SJSA1 (cell line): ENCODE results near the gene SESN1. TPM values are rescaled to one million over a fixed set of nuclear protein-coding genes. Genes with fewer than 3 reads are reported as not detected.
"Not testable (repeated sequence)": the region's sequence is repeated elsewhere in the genome, so short reads cannot be mapped to it uniquely, and the experiment has no call there.

ENCODE experiments used
- DNase-seq, 2 experiments: peaks; one replicate each; pipeline ENCODE4 v3.0.0-alpha.2; 2015 to 2020; ENCODE audit warnings: low spot score in 2 of 2, low read depth in 1 of 2
- H3K27ac ChIP-seq: fragments of 250-450 bp; sonication (Bioruptor Pico); 2 replicates; pipeline ENCODE4 v1.5.1; 2020; ENCODE audit warnings: mild to moderate bottlenecking, moderate library complexity
- H3K27me3 ChIP-seq: fragments of 250-450 bp; sonication (Bioruptor Pico); replicated peaks from 2 replicates; pipeline ENCODE4 v1.5.1; 2020; ENCODE audit warnings: mild to moderate bottlenecking, moderate library complexity
- H3K36me3 ChIP-seq: fragments of 250-450 bp; sonication (Bioruptor Pico); 2 replicates; pipeline ENCODE4 v1.5.1; 2020; ENCODE audit warnings: mild to moderate bottlenecking
- H3K4me1 ChIP-seq: fragments of 250-450 bp; sonication (Bioruptor Pico); replicated peaks from 2 replicates; pipeline ENCODE4 v1.6.1; 2021; ENCODE audit warnings: mild to moderate bottlenecking
- H3K4me3 ChIP-seq: fragments of 250-450 bp; sonication (Bioruptor Pico); 2 replicates; pipeline ENCODE4 v1.5.1; 2020; ENCODE audit warnings: mild to moderate bottlenecking
- H3K9me3 ChIP-seq: fragments of 250-450 bp; sonication (Bioruptor Pico); replicated peaks from 2 replicates; pipeline ENCODE4 v1.5.1; 2020; ENCODE audit warnings: mild to moderate bottlenecking
- total RNA-seq: library from RNA; depleted of rRNA; stranded (reverse); fragments of >200 nt; shearing (Covaris generic); gene quantifications from 2 replicates; pipeline ENCODE4 v1.2.3, GENCODE V29; 2014

The SESN1 gene
- total RNA-seq, 1 experiment from 2014 or later: 15.8 TPM

DNA sequence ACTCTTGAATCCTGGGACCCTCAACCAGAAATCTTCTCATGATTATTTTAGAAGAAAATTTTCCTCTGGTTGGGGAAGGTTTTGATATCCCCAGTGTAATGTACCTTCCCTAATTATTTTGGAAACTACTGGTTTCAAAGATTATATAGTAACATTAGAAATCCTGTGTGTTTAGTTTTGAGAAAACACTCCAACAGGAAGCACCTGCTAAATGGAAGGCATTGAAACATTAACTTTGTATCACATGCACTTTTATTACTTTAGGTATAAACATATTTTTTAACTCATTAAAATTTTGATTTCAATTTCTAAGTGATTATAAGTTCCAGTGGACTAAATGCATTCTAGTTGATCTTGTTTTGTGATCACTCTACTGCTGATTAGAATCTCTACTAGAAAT lies 109.3 kb downstream of the SESN1 start:
- H3K9me3 ChIP-seq: no peaks in the 10 kb centered on the region
- no peaks in the 10 kb centered on the region for H3K4me1 ChIP-seq
- H3K4me3 ChIP-seq: no peak overlapping the region
- H3K36me3 ChIP-seq: peaks cover 6% of the 10 kb centered on the region
- no peak overlapping the region for H3K27ac ChIP-seq
- DNase-seq: no peak
- no peaks in the 10 kb centered on the region for H3K27me3 ChIP-seq

GRCh38 chr6:108983151-108983550 lies 111.5 kb downstream of the SESN1 start:
- H3K36me3 ChIP-seq: no peaks in the 10 kb centered on the region; the same call in 1 of the 2 replicates
- H3K27ac ChIP-seq: no peak overlapping the region
- no peaks in the 10 kb centered on the region for H3K27me3 ChIP-seq
- H3K4me3 ChIP-seq: no peak overlapping the region
- no peaks in the 10 kb centered on the region for H3K4me1 ChIP-seq
- H3K9me3 ChIP-seq: no peaks in the 10 kb centered on the region
- DNase-seq: no peak

GRCh38 chr6:108982154-108983113 lies 112.2 kb downstream of the SESN1 start:
- H3K27ac ChIP-seq: no peak overlapping the region
- H3K4me1 ChIP-seq: no peaks in the 10 kb centered on the region
- no peak for DNase-seq
- no peaks in the 10 kb centered on the region for H3K9me3 ChIP-seq
- no peaks in the 10 kb centered on the region for H3K27me3 ChIP-seq
- H3K4me3 ChIP-seq: no peak overlapping the region
- H3K36me3 ChIP-seq: no peaks in the 10 kb centered on the region; the same call in 1 of the 2 replicates

- not testable (repeated sequence) for H3K27ac ChIP-seq
These were observed 116.0 kb downstream of the SESN1 start for GRCh38 chr6:108978638-108979037.

DNA sequence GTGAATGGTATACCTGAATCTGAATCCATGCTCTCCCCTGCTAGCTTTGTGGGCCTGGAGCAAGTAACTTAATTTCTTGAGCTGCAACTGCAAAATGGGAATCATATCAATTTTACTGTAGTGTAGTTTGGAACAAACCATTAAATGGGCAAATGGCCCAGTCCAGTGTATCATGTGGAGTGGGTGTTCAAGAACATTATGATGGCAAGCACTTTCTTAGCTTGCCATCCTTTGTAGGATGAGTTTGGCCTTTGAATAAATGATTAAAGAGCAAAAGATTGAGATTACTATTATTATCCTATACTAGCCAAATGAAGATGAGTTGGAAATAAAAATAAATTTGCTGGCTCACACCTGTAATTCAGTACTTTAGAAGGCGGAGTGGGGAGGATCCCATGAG lies 120.4 kb downstream of the SESN1 start:
- H3K27ac ChIP-seq: no peak overlapping the region
- no peaks in the 10 kb centered on the region for H3K27me3 ChIP-seq
- no peaks in the 10 kb centered on the region for H3K36me3 ChIP-seq
- no peak overlapping the region for H3K4me3 ChIP-seq
- no peaks in the 10 kb centered on the region for H3K4me1 ChIP-seq
- no peaks in the 10 kb centered on the region for H3K9me3 ChIP-seq
- no peak for DNase-seq

More at GRCh38 chr6:108978638-108979037, 116.0 kb downstream of the SESN1 start:
- not testable (repeated sequence) for H3K9me3 ChIP-seq, H3K4me1 ChIP-seq, DNase-seq, H3K4me3 ChIP-seq, H3K36me3 ChIP-seq, H3K27me3 ChIP-seq

GRCh38 chr6:108969776-108970175 lies 124.9 kb downstream of the SESN1 start:
- no peaks in the 10 kb centered on the region for H3K36me3 ChIP-seq
- no peak overlapping the region for H3K4me3 ChIP-seq
- no peak for DNase-seq
- no peaks in the 10 kb centered on the region for H3K9me3 ChIP-seq
- peaks cover 6% of the 10 kb centered on the region for H3K4me1 ChIP-seq
- H3K27me3 ChIP-seq: no peaks in the 10 kb centered on the region
- H3K27ac ChIP-seq: no peak overlapping the region

DNA sequence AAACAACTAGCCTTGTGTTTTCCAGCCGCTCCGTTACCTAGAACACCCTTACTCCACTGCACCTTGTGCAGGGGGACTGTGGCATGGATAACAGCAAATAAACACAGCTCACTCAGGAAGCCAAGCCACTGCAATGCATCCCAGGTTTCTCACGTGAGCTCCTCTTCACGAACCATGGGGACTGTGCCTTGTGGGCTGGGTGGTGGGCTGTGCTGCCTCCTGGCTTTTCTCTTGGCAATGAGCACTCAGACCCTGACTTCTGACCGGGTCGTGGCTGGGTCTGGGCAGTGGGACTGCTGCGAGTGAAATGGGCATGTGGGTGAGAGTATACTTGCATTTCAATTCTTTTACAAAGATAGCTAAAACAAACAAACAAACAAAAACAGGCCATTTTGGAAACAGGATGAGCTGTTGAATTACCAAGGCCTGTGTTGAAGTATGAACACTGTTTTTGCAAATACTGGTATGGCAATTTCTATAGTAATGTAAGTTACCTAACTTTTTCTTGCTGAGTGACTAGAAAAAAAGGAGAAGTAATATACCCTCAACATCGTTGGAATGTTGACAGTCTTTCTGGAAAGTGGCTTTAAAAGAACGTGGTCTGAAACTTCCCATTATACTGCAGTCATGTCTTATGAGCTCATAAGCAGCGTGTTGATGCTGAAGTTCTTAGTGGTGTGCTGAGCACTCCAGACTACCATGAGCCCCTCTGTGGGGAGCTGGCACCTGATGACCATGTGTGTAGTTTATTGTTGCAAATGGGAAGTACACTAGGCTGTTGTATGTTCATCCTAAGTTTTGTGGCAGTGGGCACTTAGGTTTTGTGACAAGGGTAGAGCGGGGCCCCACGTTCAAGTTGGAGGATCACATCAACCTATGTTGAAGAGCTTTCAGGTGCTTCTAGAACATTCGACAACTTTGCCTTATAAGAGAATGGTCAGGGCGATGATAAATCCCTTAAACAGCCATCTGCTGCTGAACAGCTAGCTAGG lies 126.0 kb downstream of the SESN1 start:
- Histone ChIP-seq H3K9me3 (no peaks in the 10 kb centered on the region), H3K27me3 (no peaks in the 10 kb centered on the region), H3K36me3 (no peaks in the 10 kb centered on the region), H3K4me3 (no peak overlapping the region), H3K27ac (no peak overlapping the region), H3K4me1 (peaks cover 6% of the 10 kb centered on the region)
- no peak for DNase-seq

GRCh38 chr6:108966855-108967755 lies 127.5 kb downstream of the SESN1 start:
- Histone ChIP-seq H3K27me3 (no peaks in the 10 kb centered on the region), H3K9me3 (no peaks in the 10 kb centered on the region), H3K36me3 (no peaks in the 10 kb centered on the region), H3K4me1 (peaks cover 8% of the 10 kb centered on the region), H3K27ac (no peak overlapping the region), H3K4me3 (no peak overlapping the region)
- peak; percentile 30 to 53 for DNase-seq

- H3K36me3 ChIP-seq: no peaks in the 10 kb centered on the region
- peaks cover 15% of the 10 kb centered on the region for H3K4me1 ChIP-seq
- H3K27me3 ChIP-seq: no peaks in the 10 kb centered on the region
- H3K27ac ChIP-seq: no peak overlapping the region
- no peak overlapping the region for H3K4me3 ChIP-seq
- no peak for DNase-seq
- no peaks in the 10 kb centered on the region for H3K9me3 ChIP-seq
These were observed 128.4 kb downstream of the SESN1 start for GRCh38 chr6:108966251-108966650.

DNA sequence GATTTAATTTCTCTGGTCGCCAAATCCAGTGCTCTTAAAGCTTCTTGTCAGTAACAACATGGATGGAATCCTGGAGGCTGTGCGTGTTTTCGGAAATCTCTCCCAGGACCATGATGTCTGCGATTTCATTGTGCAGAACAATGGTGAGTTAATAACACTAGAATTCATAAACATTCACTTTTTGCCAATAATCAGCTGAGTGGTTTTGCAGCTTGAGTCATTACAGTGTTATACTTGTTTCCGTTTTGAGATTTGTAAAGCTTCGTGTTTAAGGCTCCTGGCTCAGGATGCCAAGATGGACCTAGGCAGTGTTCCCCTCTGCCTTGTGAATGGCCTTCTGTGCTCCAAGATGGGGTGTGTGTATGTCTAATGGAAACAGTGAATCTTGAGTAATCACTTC lies 132.7 kb downstream of the SESN1 start:
- Histone ChIP-seq H3K27me3 (no peaks in the 10 kb centered on the region), H3K9me3 (no peaks in the 10 kb centered on the region), H3K27ac (no peak overlapping the region), H3K4me3 (no peak overlapping the region), H3K36me3 (no peaks in the 10 kb centered on the region), H3K4me1 (peaks cover 13% of the 10 kb centered on the region)
- peak in 1 of 2 experiments; percentile 13 for DNase-seq

DNA sequence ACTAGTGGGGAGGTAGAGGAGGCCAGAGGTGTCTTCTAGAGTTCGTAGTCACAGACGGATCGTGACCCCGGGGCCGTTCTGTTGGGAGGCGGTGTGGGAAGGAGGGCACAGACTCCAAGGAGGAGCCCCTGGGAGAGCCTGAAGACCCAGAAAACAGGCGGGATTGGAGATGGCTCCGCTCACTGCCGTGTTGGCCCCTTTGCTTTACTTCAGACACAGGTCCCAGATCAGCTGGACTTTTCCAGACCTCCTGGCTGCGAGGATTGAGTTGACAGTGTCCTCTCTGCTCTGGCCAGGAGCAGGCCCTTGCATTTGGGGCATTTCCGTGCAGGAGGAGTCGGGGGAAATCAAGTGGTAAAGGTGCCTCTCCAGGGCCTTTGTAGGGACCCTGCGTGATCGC lies 133.6 kb downstream of the SESN1 start:
- Histone ChIP-seq H3K4me3 (no peak overlapping the region), H3K36me3 (no peaks in the 10 kb centered on the region), H3K9me3 (no peaks in the 10 kb centered on the region), H3K4me1 (peaks cover 9% of the 10 kb centered on the region; the same call in 1 of the 2 replicates), H3K27ac (no peak overlapping the region), H3K27me3 (no peaks in the 10 kb centered on the region)
- no peak for DNase-seq

- Histone ChIP-seq H3K27ac (no peak overlapping the region), H3K9me3 (no peaks in the 10 kb centered on the region), H3K36me3 (no peaks in the 10 kb centered on the region), H3K4me3 (no peak overlapping the region), H3K27me3 (no peaks in the 10 kb centered on the region), H3K4me1 (peaks cover 9% of the 10 kb centered on the region; the same call in 1 of the 2 replicates)
- DNase-seq: no peak
These were observed 134.0 kb downstream of the SESN1 start for GRCh38 chr6:108960601-108961000.
